H9 (cell line): ENCODE results near the gene TFR2. TPM values are rescaled to one million over a fixed set of nuclear protein-coding genes. Genes with fewer than 3 reads are reported as not detected.
A peak's percentile ranks its signal among the peaks of the same experiment; 100 is the strongest.

Experiments used
- DNase-seq: peaks from one replicate; pipeline ENCODE4 v3.0.0-alpha.2; 2017
- H2AFZ ChIP-seq: one replicate; pipeline ENCODE4 v1.6.1; 2013; ENCODE audit warnings: mild to moderate bottlenecking, low read length, control low read depth, moderate library complexity
- H2AK5ac ChIP-seq: 2 replicates; pipeline ENCODE4 v1.6.1; 2013; ENCODE audit warnings: low read length, control low read depth, mixed read lengths; ENCODE audit not compliant: insufficient read length
- H2BK120ac ChIP-seq: one replicate; pipeline ENCODE4 v1.6.1; 2013; ENCODE audit warnings: low read depth, mild to moderate bottlenecking, low read length, control low read depth, inconsistent platforms; ENCODE audit not compliant: poor library complexity, severe bottlenecking
- H2BK12ac ChIP-seq: 2 replicates; pipeline ENCODE4 v1.6.1; 2013; ENCODE audit warnings: low read length, control low read depth, mixed read lengths, low read depth; ENCODE audit not compliant: insufficient read length
- H2BK15ac ChIP-seq: 2 replicates; pipeline ENCODE4 v1.6.1; 2013; ENCODE audit warnings: low read depth, low read length, control low read depth
- H2BK20ac ChIP-seq: one replicate; pipeline ENCODE4 v1.6.1; 2013; ENCODE audit warnings: low read depth, mild to moderate bottlenecking, low read length, control low read depth, inconsistent platforms; ENCODE audit not compliant: poor library complexity, severe bottlenecking
- H2BK5ac ChIP-seq: 2 replicates; pipeline ENCODE4 v1.6.1; 2013; ENCODE audit warnings: low read length, control low read depth, mixed read lengths; ENCODE audit not compliant: insufficient read length
- H3K14ac ChIP-seq: 2 replicates; pipeline ENCODE4 v1.6.1; 2013; ENCODE audit warnings: low read length, control low read depth; ENCODE audit not compliant: insufficient read depth
- H3K18ac ChIP-seq: 2 replicates; pipeline ENCODE4 v1.6.1; 2013; ENCODE audit warnings: low read depth, mild to moderate bottlenecking, mixed read lengths, low read length, control low read depth; ENCODE audit not compliant: insufficient read length
- H3K23ac ChIP-seq: 2 replicates; pipeline ENCODE4 v1.6.1; 2013; ENCODE audit warnings: low read length, control low read depth, mixed read lengths, low read depth; ENCODE audit not compliant: insufficient read length
- H3K23me2 ChIP-seq: 2 replicates; pipeline ENCODE4 v1.6.1; 2013; ENCODE audit warnings: low read depth, mild to moderate bottlenecking, mixed read lengths, low read length, control low read depth; ENCODE audit not compliant: insufficient read length, poor library complexity, severe bottlenecking
- H3K27ac ChIP-seq: 2 replicates; pipeline ENCODE4 v1.5.1; 2013; ENCODE audit warnings: low read length, control low read depth, mixed read lengths, low read depth; ENCODE audit not compliant: insufficient read length
- H3K27me3 ChIP-seq: 2 replicates; pipeline ENCODE4 v1.6.1; 2013; ENCODE audit warnings: low read length, control low read depth, inconsistent platforms; ENCODE audit not compliant: insufficient read depth
- H3K4ac ChIP-seq: 2 replicates; pipeline ENCODE4 v1.6.1; 2013; ENCODE audit warnings: low read depth, mild to moderate bottlenecking, control low read depth, inconsistent platforms, low read length, moderate library complexity
- H3K4me1 ChIP-seq: 2 replicates; pipeline ENCODE4 v1.6.1; 2013; ENCODE audit warnings: low read length, control low read depth, inconsistent platforms; ENCODE audit not compliant: insufficient read depth
- H3K4me2 ChIP-seq: 2 replicates; pipeline ENCODE4 v1.6.1; 2013; ENCODE audit warnings: low read length, control low read depth, mixed read lengths; ENCODE audit not compliant: insufficient read length, insufficient read depth
- H3K56ac ChIP-seq: 2 replicates; pipeline ENCODE4 v1.6.1; 2013; ENCODE audit warnings: low read depth, mild to moderate bottlenecking, mixed read lengths, low read length, control low read depth; ENCODE audit not compliant: insufficient read length
- H3K79me1 ChIP-seq: 2 replicates; pipeline ENCODE4 v1.6.1; 2013; ENCODE audit warnings: low read depth, mild to moderate bottlenecking, moderate library complexity, low read length, control low read depth, inconsistent platforms; ENCODE audit not compliant: insufficient read depth, poor library complexity, severe bottlenecking
- H3K79me2 ChIP-seq: 2 replicates; pipeline ENCODE4 v1.6.1; 2013; ENCODE audit warnings: low read length, control low read depth, inconsistent platforms; ENCODE audit not compliant: insufficient read depth
- H3K9ac ChIP-seq: 2 replicates; pipeline ENCODE4 v1.6.1; 2013; ENCODE audit warnings: low read length, control low read depth, mixed read lengths; ENCODE audit not compliant: insufficient read length; ENCODE audit errors: extremely low read depth
- H3K9me3 ChIP-seq: one replicate; pipeline ENCODE4 v1.6.1; 2013; ENCODE audit warnings: low read depth, low read length, inconsistent platforms; ENCODE audit not compliant: control insufficient read depth
- H3T11ph ChIP-seq: one replicate; pipeline ENCODE4 v1.6.1; 2013; ENCODE audit warnings: mild to moderate bottlenecking, low read length, control low read depth, inconsistent platforms
- H4K20me1 ChIP-seq: one replicate; pipeline ENCODE4 v1.6.1; 2013; ENCODE audit not compliant: control insufficient read depth, insufficient read length, insufficient read depth
- H4K5ac ChIP-seq: 2 replicates; pipeline ENCODE4 v1.6.1; 2013; ENCODE audit warnings: low read depth, mild to moderate bottlenecking, mixed read lengths, low read length, control low read depth; ENCODE audit not compliant: insufficient read length
- H4K8ac ChIP-seq: replicated peaks from 2 replicates; pipeline ENCODE4 v1.6.1; 2013; ENCODE audit warnings: low read length, control low read depth, mixed read lengths, low read depth; ENCODE audit not compliant: insufficient read length
- H4K91ac ChIP-seq: 2 replicates; pipeline ENCODE4 v1.6.1; 2013; ENCODE audit warnings: low read depth, mild to moderate bottlenecking, moderate library complexity, mixed read lengths, low read length, control low read depth; ENCODE audit not compliant: insufficient read length
- H3K27ac Mint-ChIP-seq, 3 experiments: 2 replicates in 2 of 3; 3 replicates in 1 of 3; pipeline ENCODE4 v1.8.0; 2020 to 2021; ENCODE audit warnings: mixed read lengths in 3 of 3, mild to moderate bottlenecking in 1 of 3, moderate library complexity in 1 of 3
- H3K27me3 Mint-ChIP-seq: 2 replicates; pipeline ENCODE4 v1.8.0; 2021; ENCODE audit warnings: low read depth, mild to moderate bottlenecking, moderate library complexity, mixed read lengths
- H3K36me3 Mint-ChIP-seq, 3 experiments: 2 replicates in 2 of 3; 3 replicates in 1 of 3; pipeline ENCODE4 v1.8.0; 2020 to 2021; ENCODE audit warnings: low read depth in 3 of 3, mixed read lengths in 3 of 3; ENCODE audit not compliant: insufficient read depth in 1 of 3
- H3K4me1 Mint-ChIP-seq, 2 experiments: 2 replicates each; pipeline ENCODE4 v1.8.0; 2020; ENCODE audit warnings: mixed read lengths in 2 of 2
- H3K4me3 Mint-ChIP-seq, 2 experiments: 2 replicates in 1 of 2; 3 replicates in 1 of 2; pipeline ENCODE4 v1.8.0; 2020 to 2021; ENCODE audit warnings: mild to moderate bottlenecking in 2 of 2, mixed read lengths in 2 of 2, moderate library complexity in 1 of 2
- H3K9me3 Mint-ChIP-seq, 2 experiments: 2 replicates in 1 of 2; 3 replicates in 1 of 2; pipeline ENCODE4 v1.8.0; 2020; ENCODE audit warnings: mild to moderate bottlenecking in 2 of 2, mixed read lengths in 2 of 2, moderate library complexity in 1 of 2
- CTCF ChIP-seq: fragments of 200-600 bp; sonication (generic); conservative IDR thresholded peaks from 3 replicates; pipeline ENCODE4 v1.8.0; 2021; ENCODE audit warnings: antibody characterized with exemption, mild to moderate bottlenecking
- WGBS: extraction: QIAGEN DNeasy Blood & Tissue Kit; methylation state at CpG from one replicate; pipeline ENCODE4 v1.1.7; 2013; ENCODE audit warnings: missing lambda C conversion rate, low lambda C conversion rate, mixed read lengths; ENCODE audit not compliant: insufficient read length; ENCODE audit errors: extremely low coverage; 5-methylcytosine and 5-hydroxymethylcytosine counted together
- total RNA-seq: library from RNA; stranded (reverse); gene quantifications from 2 replicates; pipeline ENCODE4 v1.2.1, GENCODE V29; 2021

Gene TFR2
- total RNA-seq, 1 experiment from 2014 or later = 2.3 TPM

- peak overlapping the region; percentile 44 for H3K4me2 ChIP-seq
- no peak overlapping the region for H2BK20ac ChIP-seq
- no peak overlapping the region for H3K27ac ChIP-seq
- Mint-ChIP-seq H3K36me3 (no peaks in the 10 kb centered on the region), H3K27me3 (peaks cover 73% of the 10 kb centered on the region), H3K9me3 (no peaks in the 10 kb centered on the region), H3K27ac (no peak overlapping the region), H3K4me1 (peaks cover 4 to 5% of the 10 kb centered on the region in 2 experiments; a peak in 3 of 4 replicates), H3K4me3 (peak overlapping the region; percentile 14 to 65)
- H2BK120ac ChIP-seq = no peak overlapping the region
- H4K5ac ChIP-seq = no peak overlapping the region
- WGBS = no CpG with 5 or more reads among the region's 25 CpGs
- H3K4me1 ChIP-seq = no peaks in the 10 kb centered on the region
- no peak overlapping the region for H4K8ac ChIP-seq
- no peaks in the 10 kb centered on the region for H3K9me3 ChIP-seq
- no peak overlapping the region for H2AFZ ChIP-seq
- no peak overlapping the region for H3T11ph ChIP-seq
- TF ChIP-seq CTCF = no peak
- H2AK5ac ChIP-seq = no peak overlapping the region
- no peak overlapping the region for H3K56ac ChIP-seq
- H3K9ac ChIP-seq = no peak overlapping the region
- H3K23me2 ChIP-seq = no peaks in the 10 kb centered on the region
- H3K79me1 ChIP-seq = no peaks in the 10 kb centered on the region
- no peak overlapping the region for H2BK5ac ChIP-seq
- no peaks in the 10 kb centered on the region for H4K20me1 ChIP-seq
- H3K18ac ChIP-seq = no peak overlapping the region
- H3K23ac ChIP-seq = no peak overlapping the region
- no peak overlapping the region; the same call in 1 of the 2 replicates for H3K14ac ChIP-seq
- H3K4ac ChIP-seq = no peak overlapping the region
- no peaks in the 10 kb centered on the region for H3K79me2 ChIP-seq
- no peak for DNase-seq
- H2BK12ac ChIP-seq = no peak overlapping the region
- peaks cover 13% of the 10 kb centered on the region for H3K27me3 ChIP-seq
- no peak overlapping the region for H2BK15ac ChIP-seq
- H4K91ac ChIP-seq = no peak overlapping the region
Measured at GRCh38 chr7:100654908-100655831, 13.8 kb upstream of the TFR2 start.
